IgD-negative memory B cell (primary cell): ENCODE measurements around the gene BCL7A. TPM values are rescaled to one million over a fixed set of nuclear protein-coding genes. Genes with fewer than 3 reads are reported as not detected.

Experiments
- H3K27ac Mint-ChIP-seq, 3 donors: one replicate each; pipeline ENCODE4 v1.8.0; 2020 to 2022; ENCODE audit warnings: mild to moderate bottlenecking in 3 of 3, mixed read lengths in 3 of 3, moderate library complexity in 1 of 3
- H3K27me3 Mint-ChIP-seq: one replicate; pipeline ENCODE4 v1.8.0; 2021; ENCODE audit warnings: mixed read lengths
- H3K36me3 Mint-ChIP-seq: one replicate; pipeline ENCODE4 v1.8.0; 2020; ENCODE audit warnings: mild to moderate bottlenecking, mixed read lengths
- H3K4me1 Mint-ChIP-seq, 3 donors: one replicate each; pipeline ENCODE4 v1.8.0; 2020 to 2022; ENCODE audit warnings: mixed read lengths in 3 of 3, mild to moderate bottlenecking in 1 of 3
- H3K4me3 Mint-ChIP-seq, 4 donors: one replicate each; pipeline ENCODE4 v1.8.0; 2020 to 2022; ENCODE audit warnings: mild to moderate bottlenecking in 4 of 4, mixed read lengths in 4 of 4, moderate library complexity in 3 of 4
- H3K9me3 Mint-ChIP-seq, 3 donors: one replicate each; pipeline ENCODE4 v1.8.0; 2020 to 2021; ENCODE audit warnings: mixed read lengths in 3 of 3, mild to moderate bottlenecking in 1 of 3
- polyA plus RNA-seq: library from polyadenylated mRNA; unstranded; fragments of 300-500 nt; fragmentation: Illumina TruSeq; gene quantifications from one replicate; pipeline ENCODE4 v1.2.3, GENCODE V29; 2021

Gene BCL7A
- polyA plus RNA-seq, 1 donor from 2014 or later: 18.7 TPM

- peaks cover 12 to 15% (median 14%) of the 10 kb centered on the region in 3 donors for H3K4me1 Mint-ChIP-seq
- H3K27me3 Mint-ChIP-seq: no peaks in the 10 kb centered on the region
- no peaks in the 10 kb centered on the region for H3K36me3 Mint-ChIP-seq
- peak overlapping the region in 1 of 4 donors; percentile 88 for H3K4me3 Mint-ChIP-seq
- no peaks in the 10 kb centered on the region for H3K9me3 Mint-ChIP-seq
- H3K27ac Mint-ChIP-seq: no peak overlapping the region
These were observed 30.7 kb upstream of the BCL7A start for GRCh38 chr12:121990692-121991603.

- no peaks in the 10 kb centered on the region for H3K9me3 Mint-ChIP-seq
- H3K4me1 Mint-ChIP-seq: peaks cover 15 to 20% (median 19%) of the 10 kb centered on the region in 3 donors
- peak overlapping the region in 1 of 3 donors; percentile 53 for H3K27ac Mint-ChIP-seq
- peak overlapping the region in 3 of 4 donors; percentile 44 to 88 (median 76) for H3K4me3 Mint-ChIP-seq
- no peaks in the 10 kb centered on the region for H3K36me3 Mint-ChIP-seq
- no peaks in the 10 kb centered on the region for H3K27me3 Mint-ChIP-seq
These were observed 29.4 kb upstream of the BCL7A start for GRCh38 chr12:121992059-121992879.

GRCh38 chr12:121996050-121996944 lies 25.4 kb upstream of the BCL7A start:
- H3K4me1 Mint-ChIP-seq: peaks cover 9 to 18% (median 12%) of the 10 kb centered on the region in 3 donors
- no peak overlapping the region for H3K27ac Mint-ChIP-seq
- H3K9me3 Mint-ChIP-seq: peaks cover 0 to 5% (median 0%) of the 10 kb centered on the region in 3 donors
- H3K27me3 Mint-ChIP-seq: no peaks in the 10 kb centered on the region
- H3K4me3 Mint-ChIP-seq: no peak overlapping the region
- H3K36me3 Mint-ChIP-seq: no peaks in the 10 kb centered on the region

GRCh38 chr12:121996945-121997612 lies 24.6 kb upstream of the BCL7A start:
- Mint-ChIP-seq H3K4me1 (peaks cover 8 to 16% (median 14%) of the 10 kb centered on the region in 3 donors), H3K36me3 (no peaks in the 10 kb centered on the region), H3K4me3 (no peak overlapping the region), H3K27me3 (no peaks in the 10 kb centered on the region), H3K27ac (no peak overlapping the region), H3K9me3 (peaks cover 0 to 5% (median 0%) of the 10 kb centered on the region in 3 donors)

- no peak overlapping the region for H3K27ac Mint-ChIP-seq
- no peak overlapping the region for H3K4me3 Mint-ChIP-seq
- peaks cover 34 to 41% (median 34%) of the 10 kb centered on the region in 3 donors for H3K4me1 Mint-ChIP-seq
- H3K9me3 Mint-ChIP-seq: peaks cover 0 to 5% (median 0%) of the 10 kb centered on the region in 3 donors
- H3K27me3 Mint-ChIP-seq: peaks cover 4% of the 10 kb centered on the region
- peaks cover 1% of the 10 kb centered on the region for H3K36me3 Mint-ChIP-seq
These were observed 20.0 kb upstream of the BCL7A start for GRCh38 chr12:122001466-122002209.

- Mint-ChIP-seq H3K9me3 (peaks cover 0 to 4% (median 0%) of the 10 kb centered on the region in 3 donors), H3K27ac (peak overlapping the region; percentile 76 to 86 (median 78)), H3K4me3 (peak overlapping the region; percentile 21 to 59 (median 50)), H3K4me1 (peaks cover 41 to 48% (median 41%) of the 10 kb centered on the region in 3 donors), H3K27me3 (peaks cover 8% of the 10 kb centered on the region), H3K36me3 (peaks cover 1% of the 10 kb centered on the region)
These were observed 17.8 kb upstream of the BCL7A start for GRCh38 chr12:122003651-122004611.

- H3K27ac Mint-ChIP-seq: peak overlapping the region in 2 of 3 donors; percentile 76 to 86
- H3K27me3 Mint-ChIP-seq: peaks cover 10% of the 10 kb centered on the region
- peak overlapping the region; percentile 49 to 65 (median 54) for H3K4me3 Mint-ChIP-seq
- H3K4me1 Mint-ChIP-seq: peaks cover 41 to 50% (median 46%) of the 10 kb centered on the region in 3 donors
- peaks cover 1% of the 10 kb centered on the region for H3K36me3 Mint-ChIP-seq
- H3K9me3 Mint-ChIP-seq: peaks cover 0 to 1% (median 0%) of the 10 kb centered on the region in 3 donors
These were observed 17.0 kb upstream of the BCL7A start for GRCh38 chr12:122004633-122005071.

GRCh38 chr12:122005252-122005776 lies 16.4 kb upstream of the BCL7A start:
- Mint-ChIP-seq H3K4me3 (peak overlapping the region in 3 of 4 donors; percentile 30 to 72 (median 59)), H3K36me3 (peaks cover 1% of the 10 kb centered on the region), H3K9me3 (no peaks in the 10 kb centered on the region), H3K27me3 (peaks cover 10% of the 10 kb centered on the region), H3K4me1 (peaks cover 41 to 50% (median 46%) of the 10 kb centered on the region in 3 donors), H3K27ac (peak overlapping the region in 2 of 3 donors; percentile 76 to 86)

GRCh38 chr12:122006186-122006926 lies 15.3 kb upstream of the BCL7A start:
- Mint-ChIP-seq H3K27ac (peak overlapping the region in 2 of 3 donors; percentile 0 to 17), H3K4me3 (peak overlapping the region; percentile 5 to 86 (median 68)), H3K36me3 (peaks cover 1% of the 10 kb centered on the region), H3K9me3 (no peaks in the 10 kb centered on the region), H3K4me1 (peaks cover 41 to 50% (median 43%) of the 10 kb centered on the region in 3 donors), H3K27me3 (peaks cover 14% of the 10 kb centered on the region)

- H3K4me1 Mint-ChIP-seq: peaks cover 24 to 26% (median 24%) of the 10 kb centered on the region in 3 donors
- H3K4me3 Mint-ChIP-seq: peak overlapping the region in 2 of 4 donors; percentile 41 to 92
- no peaks in the 10 kb centered on the region for H3K9me3 Mint-ChIP-seq
- H3K27ac Mint-ChIP-seq: no peak overlapping the region
- H3K36me3 Mint-ChIP-seq: no peaks in the 10 kb centered on the region
- H3K27me3 Mint-ChIP-seq: peaks cover 14% of the 10 kb centered on the region
These were observed 11.9 kb upstream of the BCL7A start for GRCh38 chr12:122009741-122010140.

GRCh38 chr12:122012184-122012583 lies 9.5 kb upstream of the BCL7A start:
- H3K27ac Mint-ChIP-seq: peak overlapping the region in 1 of 3 donors; percentile 35
- no peaks in the 10 kb centered on the region for H3K9me3 Mint-ChIP-seq
- no peaks in the 10 kb centered on the region for H3K36me3 Mint-ChIP-seq
- no peak overlapping the region for H3K4me3 Mint-ChIP-seq
- peaks cover 8 to 13% (median 11%) of the 10 kb centered on the region in 3 donors for H3K4me1 Mint-ChIP-seq
- peaks cover 10% of the 10 kb centered on the region for H3K27me3 Mint-ChIP-seq
